Ectodermal cell (in vitro differentiated cells): Measurements from ENCODE around the gene MAPK8.
"Not testable (repeated sequence)": the region's sequence is repeated elsewhere in the genome, so short reads cannot be mapped to it uniquely, and the experiment has no call there.

Experiments
- H3K27ac ChIP-seq: 2 replicates; pipeline ENCODE4 v1.7.0; 2013; ENCODE audit warnings: mild to moderate bottlenecking, low read depth, low read length; ENCODE audit not compliant: insufficient read depth, poor library complexity, severe bottlenecking
- H3K27me3 ChIP-seq: 2 replicates; pipeline ENCODE4 v1.7.0; 2013; ENCODE audit warnings: mild to moderate bottlenecking, low read length; ENCODE audit not compliant: insufficient read depth, control insufficient read depth, poor library complexity, severe bottlenecking
- H3K36me3 ChIP-seq: one replicate; pipeline ENCODE4 v1.7.0; 2013; ENCODE audit warnings: low read length; ENCODE audit not compliant: control insufficient read depth, insufficient read depth
- H3K4me1 ChIP-seq: one replicate; pipeline ENCODE4 v1.7.0; 2013; ENCODE audit warnings: low read length; ENCODE audit not compliant: control insufficient read depth, insufficient read depth
- H3K4me3 ChIP-seq: 2 replicates; pipeline ENCODE4 v1.7.0; 2013; ENCODE audit warnings: low read depth, low read length, control low read depth; ENCODE audit not compliant: insufficient read depth
- H3K9me3 ChIP-seq: 2 replicates; pipeline ENCODE4 v1.7.0; 2013; ENCODE audit warnings: mild to moderate bottlenecking, low read length, moderate library complexity; ENCODE audit not compliant: control insufficient read depth
- WGBS, 2 experiments: methylation state at CpG; one replicate each; pipeline ENCODE4 v1.1.7; 2013; ENCODE audit warnings: missing lambda C conversion rate in 2 of 2; 5-methylcytosine and 5-hydroxymethylcytosine counted together

Gene MAPK8

GRCh38 chr10:48332871-48333216 is 26.4 kb downstream of the MAPK8 start:
- Histone ChIP-seq H3K9me3 (no peaks in the 10 kb centered on the region), H3K4me3 (no peak overlapping the region), H3K27me3 (no peaks in the 10 kb centered on the region), H3K27ac (no peak overlapping the region), H3K36me3 (peaks cover 10% of the 10 kb centered on the region), H3K4me1 (no peaks in the 10 kb centered on the region)
- 88 to 100% methylated on average over 1 of the region's 1 CpG for WGBS, 2 experiments

- no peaks in the 10 kb centered on the region for H3K9me3 ChIP-seq
- H3K4me1 ChIP-seq: no peaks in the 10 kb centered on the region
- H3K36me3 ChIP-seq: peaks cover 10% of the 10 kb centered on the region
- no peaks in the 10 kb centered on the region for H3K27me3 ChIP-seq
- H3K27ac ChIP-seq: no peak overlapping the region
- WGBS, 2 experiments: 91 to 95% methylated on average over 6 of the region's 6 CpGs
- no peak overlapping the region for H3K4me3 ChIP-seq
Measured at GRCh38 chr10:48333856-48334255, 27.4 kb downstream of the MAPK8 start.

- H3K4me1 ChIP-seq: no peaks in the 10 kb centered on the region
- no peaks in the 10 kb centered on the region for H3K9me3 ChIP-seq
- WGBS, 2 experiments: 94 to 100% methylated on average over 2 of the region's 2 CpGs
- H3K27me3 ChIP-seq: no peaks in the 10 kb centered on the region
- peaks cover 10% of the 10 kb centered on the region for H3K36me3 ChIP-seq
- no peak overlapping the region for H3K27ac ChIP-seq
- H3K4me3 ChIP-seq: no peak overlapping the region
Measured at GRCh38 chr10:48335788-48336187, 29.3 kb downstream of the MAPK8 start.

- H3K9me3 ChIP-seq: no peaks in the 10 kb centered on the region
- no peak overlapping the region for H3K4me3 ChIP-seq
- no peak overlapping the region for H3K27ac ChIP-seq
- 88 to 90% methylated on average over 6 to 7 of the region's 7 CpGs for WGBS, 2 experiments
- H3K27me3 ChIP-seq: no peaks in the 10 kb centered on the region
- peaks cover 7% of the 10 kb centered on the region for H3K4me1 ChIP-seq
- no peaks in the 10 kb centered on the region for H3K36me3 ChIP-seq
Measured at GRCh38 chr10:48336978-48337599, 30.6 kb downstream of the MAPK8 start.

GRCh38 chr10:48340734-48341133 is 34.3 kb downstream of the MAPK8 start:
- no peak overlapping the region for H3K27ac ChIP-seq
- no peak overlapping the region for H3K4me3 ChIP-seq
- peaks cover 7% of the 10 kb centered on the region for H3K4me1 ChIP-seq
- no peaks in the 10 kb centered on the region for H3K27me3 ChIP-seq
- no peaks in the 10 kb centered on the region for H3K36me3 ChIP-seq
- H3K9me3 ChIP-seq: no peaks in the 10 kb centered on the region

GRCh38 chr10:48343106-48343505 is 36.6 kb downstream of the MAPK8 start:
- no peaks in the 10 kb centered on the region for H3K9me3 ChIP-seq
- H3K36me3 ChIP-seq: no peaks in the 10 kb centered on the region
- H3K4me1 ChIP-seq: peaks cover 7% of the 10 kb centered on the region
- no peak overlapping the region for H3K27ac ChIP-seq
- WGBS, 2 experiments: 83 to 93% methylated on average over 2 of the region's 2 CpGs
- H3K4me3 ChIP-seq: no peak overlapping the region
- no peaks in the 10 kb centered on the region for H3K27me3 ChIP-seq

- H3K36me3 ChIP-seq: no peaks in the 10 kb centered on the region
- no peaks in the 10 kb centered on the region for H3K27me3 ChIP-seq
- H3K9me3 ChIP-seq: no peaks in the 10 kb centered on the region
- H3K27ac ChIP-seq: no peak overlapping the region
- peaks cover 7% of the 10 kb centered on the region for H3K4me1 ChIP-seq
- no peak overlapping the region for H3K4me3 ChIP-seq
- 91 to 96% methylated on average over 3 of the region's 3 CpGs for WGBS, 2 experiments
Measured at GRCh38 chr10:48343921-48344598, 37.6 kb downstream of the MAPK8 start.

GRCh38 chr10:48346248-48346647 is 39.8 kb downstream of the MAPK8 start:
- H3K4me3 ChIP-seq, H3K27me3 ChIP-seq, H3K9me3 ChIP-seq, H3K4me1 ChIP-seq, H3K36me3 ChIP-seq, H3K27ac ChIP-seq: not testable (repeated sequence)
- WGBS, 2 experiments: 85 to 88% methylated on average over 9 of the region's 9 CpGs

GRCh38 chr10:48347539-48347938 is 41.1 kb downstream of the MAPK8 start:
- not testable (repeated sequence) for H3K36me3 ChIP-seq, H3K9me3 ChIP-seq, H3K4me1 ChIP-seq, H3K4me3 ChIP-seq, H3K27ac ChIP-seq, H3K27me3 ChIP-seq
- WGBS, 2 experiments: 95 to 100% methylated on average over 2 of the region's 2 CpGs

GRCh38 chr10:48347943-48348342 is 41.5 kb downstream of the MAPK8 start:
- H3K4me1 ChIP-seq, H3K9me3 ChIP-seq: not testable (repeated sequence)
- 90 to 93% methylated on average over 4 of the region's 4 CpGs for WGBS, 2 experiments

More at GRCh38 chr10:48347943-48348342, 41.5 kb downstream of the MAPK8 start:
- not testable (repeated sequence) for H3K27ac ChIP-seq, H3K4me3 ChIP-seq, H3K27me3 ChIP-seq, H3K36me3 ChIP-seq
